ENCODE data around the gene PSMA7.
A peak's percentile ranks its signal among the peaks of the same experiment; 100 is the strongest.

Gene PSMA7

GRCh38 chr20:62134735-62135231, 8.4 kb downstream of the PSMA7 start:
- H3K27ac ChIP-seq: peak overlapping the region; percentile 7; the same call in 1 of the 2 replicates
- TF ChIP-seq CTCF (IDR thresholded peaks at IDR 0.05) (no peak), ZFX (IDR thresholded peaks at IDR 0.05; ENCODE audit: borderline replicate concordance) (no peak)

DNA sequence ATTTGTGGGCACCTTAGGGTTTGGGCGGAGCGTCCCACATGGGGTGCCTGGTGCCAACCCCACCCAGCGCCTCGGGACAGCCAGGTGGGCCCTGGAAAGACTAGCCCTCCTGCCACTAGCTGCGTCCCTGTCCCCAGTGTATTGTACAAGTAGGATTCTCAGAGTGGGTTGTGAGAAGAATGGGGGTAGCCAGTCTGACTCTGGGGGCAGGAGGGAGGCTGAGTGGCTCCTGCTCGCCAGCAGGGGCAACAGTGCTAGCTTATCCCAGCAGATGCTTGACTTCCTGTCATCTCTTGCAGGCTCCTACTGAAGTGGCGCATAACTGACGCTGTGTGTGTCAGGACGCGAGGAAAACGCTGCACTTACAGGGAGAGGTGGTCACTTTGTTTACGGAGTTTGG, 9.3 kb downstream of the PSMA7 start:
- H3K27ac ChIP-seq: no peak overlapping the region
- TF ChIP-seq ZFX (IDR thresholded peaks at IDR 0.05; ENCODE audit: borderline replicate concordance) (no peak), CTCF (IDR thresholded peaks at IDR 0.05) (no peak)

- H3K27ac ChIP-seq: no peak overlapping the region
- no peak for TF ChIP-seq ZFX (IDR thresholded peaks at IDR 0.05; ENCODE audit: borderline replicate concordance)
- no peak for TF ChIP-seq CTCF (IDR thresholded peaks at IDR 0.05)
These were observed 9.9 kb downstream of the PSMA7 start for GRCh38 chr20:62133051-62133845.

DNA sequence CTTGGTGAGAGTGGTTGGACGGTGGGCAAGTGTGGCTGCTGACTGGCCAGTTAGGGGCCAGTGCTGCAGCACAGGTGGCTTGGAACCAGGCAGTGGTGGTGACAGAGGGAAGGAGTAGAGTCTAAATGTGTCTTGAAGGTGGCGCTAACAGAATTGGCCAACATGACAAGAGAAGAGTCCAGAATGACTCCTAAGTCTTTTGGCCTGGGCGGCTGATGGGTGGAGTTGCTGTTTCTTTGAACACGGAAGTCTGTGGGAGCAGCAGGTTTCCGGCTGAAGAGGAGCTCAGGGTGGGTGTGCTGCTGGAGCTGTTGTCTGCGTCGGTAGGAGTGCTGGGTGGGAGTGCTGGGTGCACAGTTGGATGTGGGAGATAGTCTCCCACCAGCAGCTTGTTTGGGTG, 10.8 kb downstream of the PSMA7 start:
- no peak overlapping the region for H3K27ac ChIP-seq
- TF ChIP-seq ZFX (IDR thresholded peaks at IDR 0.05; ENCODE audit: borderline replicate concordance) (no peak), CTCF (IDR thresholded peaks at IDR 0.05) (no peak)

DNA sequence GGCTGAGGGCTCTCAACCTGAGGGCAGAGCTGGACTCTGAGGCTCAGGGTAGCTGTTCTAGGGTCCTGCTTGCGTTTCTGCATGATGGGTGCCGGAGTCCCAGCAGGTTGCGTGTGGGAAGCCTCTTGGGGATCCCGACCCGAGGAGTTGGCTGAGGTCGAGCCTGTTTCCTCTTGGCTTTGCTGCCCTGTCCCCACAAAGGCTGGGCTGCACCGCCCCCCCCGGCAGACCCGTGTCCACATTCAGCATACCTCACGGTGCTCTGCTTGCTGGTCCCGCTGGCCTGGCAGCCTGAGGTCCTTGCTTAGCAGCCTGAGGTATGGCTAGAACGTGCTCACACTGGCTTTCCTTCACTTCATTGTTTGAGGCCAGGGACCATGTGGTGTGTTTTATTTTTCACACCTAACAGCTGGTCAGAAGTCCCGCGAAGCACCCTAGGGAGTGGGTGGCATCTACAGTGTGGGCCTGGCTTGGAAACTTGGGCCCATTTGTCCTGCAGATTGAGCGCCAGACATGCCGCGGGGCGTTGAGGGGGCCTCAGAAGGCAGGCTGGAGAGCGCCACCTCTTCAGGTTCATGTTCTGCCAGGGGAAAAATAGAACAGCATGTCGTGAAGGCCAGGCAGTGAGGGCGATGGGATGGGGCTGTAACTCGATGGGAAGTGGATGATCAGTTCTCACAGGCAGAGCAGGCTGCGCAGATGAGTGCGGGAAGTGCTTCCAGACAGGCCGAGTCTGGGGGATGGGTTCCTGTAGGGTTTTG, 11.5 kb downstream of the PSMA7 start:
- no peak for TF ChIP-seq ZFX (IDR thresholded peaks at IDR 0.05; ENCODE audit: borderline replicate concordance)
- TF ChIP-seq CTCF (IDR thresholded peaks at IDR 0.05): no peak
- H3K27ac ChIP-seq: no peak overlapping the region

- no peak for TF ChIP-seq CTCF (IDR thresholded peaks at IDR 0.05)
- TF ChIP-seq ZFX (IDR thresholded peaks at IDR 0.05; ENCODE audit: borderline replicate concordance): no peak
- H3K27ac ChIP-seq: no peak overlapping the region
These were observed 13.3 kb downstream of the PSMA7 start for GRCh38 chr20:62129731-62130531.
